IMR-90 (cell line): ENCODE data around the gene CDK6. TPM values are rescaled to one million over a fixed set of nuclear protein-coding genes. Genes with fewer than 3 reads are reported as not detected.
A peak's percentile ranks its signal among the peaks of the same experiment; 100 is the strongest.

ENCODE experiments used
- ATAC-seq: fragments of 200-7000 bp; cut with Tn5 transposase; 2 replicates; pipeline ENCODE4 v1.9.1; 2020; ENCODE audit warnings: low read depth, mild to moderate bottlenecking, moderate library complexity
- BruUV-seq: library from RNA; stranded (reverse); fragments of 400-500 nt; replicated peaks from 2 replicates; lab custom pipeline; 2021; lab: Mats Ljungman, UMichigan
- CTCF ChIA-PET: fragments of 300-600 bp; formaldehyde crosslinking; extraction: SDS; loops from one replicate; lab custom pipeline; 2021; ENCODE audit warnings: antibody characterized with exemption; lab: Yijun Ruan, JAX
- POLR2A ChIA-PET: fragments of 300-600 bp; sonication (Branson Sonifier 250); formaldehyde crosslinking; loops from one replicate; lab custom pipeline; 2022; ENCODE audit warnings: antibody characterized with exemption; ENCODE audit not compliant: unreplicated experiment; lab: Charles Lee
- DNase-seq: peaks from one replicate; pipeline ENCODE4 v3.0.0; 2013
- H2AFZ ChIP-seq: replicated peaks from 2 replicates; pipeline ENCODE3; 2013; ENCODE audit warnings: low read length, mild to moderate bottlenecking; ENCODE audit not compliant: poor library complexity
- H2AK5ac ChIP-seq: 2 replicates; pipeline ENCODE4 v1.6.1; 2013; ENCODE audit warnings: low read depth, low read length, inconsistent platforms
- H2AK9ac ChIP-seq: replicated peaks from 2 replicates; pipeline ENCODE3; 2013; ENCODE audit warnings: mild to moderate bottlenecking, low read depth, low read length, moderate library complexity; ENCODE audit not compliant: poor library complexity
- H2BK120ac ChIP-seq: 2 replicates; pipeline ENCODE4 v1.6.1; 2013; ENCODE audit warnings: low read depth, low read length, inconsistent platforms
- H2BK15ac ChIP-seq: 3 replicates; pipeline ENCODE4 v1.6.1; 2013; ENCODE audit warnings: low read depth, low read length, inconsistent platforms
- H2BK20ac ChIP-seq: 2 replicates; pipeline ENCODE4 v1.6.1; 2013; ENCODE audit warnings: low read depth, mild to moderate bottlenecking, inconsistent platforms, low read length, moderate library complexity
- H2BK5ac ChIP-seq: 2 replicates; pipeline ENCODE4 v1.6.1; 2013; ENCODE audit warnings: mild to moderate bottlenecking, low read depth, low read length, inconsistent platforms; ENCODE audit not compliant: poor library complexity, severe bottlenecking
- H3K14ac ChIP-seq: replicated peaks from 2 replicates; pipeline ENCODE4 v1.6.1; 2013; ENCODE audit warnings: low read depth, low read length, inconsistent platforms
- H3K18ac ChIP-seq: 2 replicates; pipeline ENCODE4 v1.6.1; 2013; ENCODE audit warnings: low read depth, low read length, control low read depth
- H3K23ac ChIP-seq: 2 replicates; pipeline ENCODE4 v1.6.1; 2013; ENCODE audit warnings: low read depth, low read length, inconsistent platforms
- H3K27ac ChIP-seq: 2 replicates; pipeline ENCODE4 v1.5.1; 2013; ENCODE audit warnings: mild to moderate bottlenecking, control low read depth, low read length; ENCODE audit not compliant: insufficient read depth
- H3K27me3 ChIP-seq: 2 replicates; pipeline ENCODE4 v1.6.1; 2013; ENCODE audit warnings: low read length; ENCODE audit not compliant: control insufficient read depth, insufficient read depth
- H3K36me3 ChIP-seq: 2 replicates; pipeline ENCODE4 v1.6.1; 2013; ENCODE audit warnings: low read length, mixed read lengths; ENCODE audit not compliant: control insufficient read depth, insufficient read depth
- H3K4ac ChIP-seq: 2 replicates; pipeline ENCODE4 v1.6.1; 2013; ENCODE audit warnings: low read depth, low read length, inconsistent platforms
- H3K4me1 ChIP-seq: 2 replicates; pipeline ENCODE4 v1.6.1; 2013; ENCODE audit warnings: low read length, mixed read lengths; ENCODE audit not compliant: control insufficient read depth, insufficient read depth
- H3K4me2 ChIP-seq: 2 replicates; pipeline ENCODE4 v1.6.1; 2013; ENCODE audit warnings: low read depth, mild to moderate bottlenecking, control low read depth, low read length, moderate library complexity
- H3K4me3 ChIP-seq: 2 replicates; pipeline ENCODE4 v1.5.1; 2013; ENCODE audit warnings: low read depth, mild to moderate bottlenecking, control low read depth, low read length, moderate library complexity; ENCODE audit not compliant: insufficient read depth
- H3K56ac ChIP-seq: 2 replicates; pipeline ENCODE4 v1.6.1; 2013; ENCODE audit warnings: low read length, inconsistent platforms; ENCODE audit not compliant: insufficient read depth; ENCODE audit errors: extremely low read depth
- H3K79me1 ChIP-seq, 2 experiments: 2 replicates each; pipeline ENCODE4 v1.6.1; 2013; ENCODE audit warnings: low read length in 2 of 2, inconsistent platforms in 1 of 2, low read depth in 1 of 2
- H3K9ac ChIP-seq: 2 replicates; pipeline ENCODE4 v1.6.1; 2013; ENCODE audit warnings: low read depth, low read length, control low read depth
- H3K9me1 ChIP-seq: 2 replicates; pipeline ENCODE4 v1.6.1; 2013; ENCODE audit warnings: low read length, inconsistent platforms; ENCODE audit not compliant: insufficient read depth
- H3K9me3 ChIP-seq: 2 replicates; pipeline ENCODE4 v1.6.1; 2013; ENCODE audit warnings: low read length; ENCODE audit not compliant: control insufficient read depth, insufficient read depth
- H4K20me1 ChIP-seq: 2 replicates; pipeline ENCODE4 v1.6.1; 2013; ENCODE audit warnings: low read length, inconsistent platforms; ENCODE audit not compliant: insufficient read depth
- H4K5ac ChIP-seq: 2 replicates; pipeline ENCODE4 v1.6.1; 2013; ENCODE audit warnings: mild to moderate bottlenecking, low read depth, low read length, control low read depth
- H4K8ac ChIP-seq, 2 experiments: 2 replicates each; pipeline ENCODE4 v1.6.1; 2013; ENCODE audit warnings: low read depth in 2 of 2, low read length in 2 of 2, control low read depth in 1 of 2, inconsistent platforms in 1 of 2
- H4K91ac ChIP-seq: 2 replicates; pipeline ENCODE4 v1.6.1; 2013; ENCODE audit warnings: low read depth, low read length, inconsistent platforms; ENCODE audit not compliant: insufficient read depth
- BHLHE40 ChIP-seq: fragments of 150-350 bp; IDR thresholded peaks from 2 replicates; pipeline ENCODE4 v1.6.1; 2016; ENCODE audit warnings: mild to moderate bottlenecking, low read depth, low read length
- CEBPB ChIP-seq: IDR thresholded peaks from 2 replicates; pipeline ENCODE4 v1.6.1; 2012; ENCODE audit warnings: low read depth, low read length, improper control_type of control experiment
- CHD1 ChIP-seq: IDR thresholded peaks from 2 replicates; pipeline ENCODE4 v1.6.1; 2012; ENCODE audit warnings: low read depth, low read length, improper control_type of control experiment
- POLR2A ChIP-seq: IDR thresholded peaks from 2 replicates; pipeline ENCODE4 v1.6.1; 2012; ENCODE audit warnings: mild to moderate bottlenecking, low read depth, low read length
- RCOR1 ChIP-seq: IDR thresholded peaks from 2 replicates; pipeline ENCODE4 v1.6.1; 2012; ENCODE audit warnings: mild to moderate bottlenecking, low read length, improper control_type of control experiment; ENCODE audit not compliant: insufficient replicate concordance
- SMC3 ChIP-seq: fragments of 150-350 bp; IDR thresholded peaks from 2 replicates; pipeline ENCODE4 v1.6.1; 2016; ENCODE audit warnings: low read depth, mild to moderate bottlenecking, antibody characterized with exemption, low read length, moderate library complexity
- WGBS, 2 experiments: methylation state at CpG; one replicate each; pipeline versions ENCODE4 v1.1.5 to v1.1.7; 2013; ENCODE audit warnings: missing lambda C conversion rate in 2 of 2; ENCODE audit not compliant: insufficient read length in 1 of 2; ENCODE audit errors: extremely low coverage in 2 of 2; 5-methylcytosine and 5-hydroxymethylcytosine counted together
- dilution Hi-C: fragments of 300-500 bp; cut with HindIII; formaldehyde crosslinking; loops from one replicate; pipeline ENCODE4 v1.14.3; 2018; ENCODE audit warnings: low sequenced_read_pairs; ENCODE audit not compliant: unreplicated experiment
- in situ Hi-C: fragments of 300-500 bp; cut with MboI; formaldehyde crosslinking; loops from 3 replicates; pipeline ENCODE4 v1.14.3; 2019; ENCODE audit warnings: low sequenced_read_pairs, inconsistent platforms, mixed read lengths
- intact Hi-C: fragments of 100-400 bp; cut with micrococcal nuclease; formaldehyde crosslinking; loops from 2 replicates; pipeline ENCODE4 v1.10.0; 2022
- polyA plus RNA-seq, 3 experiments: library from polyadenylated mRNA; depleted of rRNA; stranded (reverse); fragments of >200 nt; gene quantifications; 2 replicates each; pipeline ENCODE4 v1.2.3, GENCODE V29; 2012; ENCODE audit warnings: low replicate concordance in 1 of 3
- total RNA-seq: library from RNA; depleted of rRNA; stranded (reverse); fragments of >200 nt; gene quantifications from 2 replicates; pipeline ENCODE4 v1.2.3, GENCODE V29; 2012
- TF ChIP-seq, protein P1 (sequence below): fragments of 150-350 bp; IDR thresholded peaks from 2 replicates; pipeline ENCODE4 v1.6.1; 2017; ENCODE audit warnings: mild to moderate bottlenecking, antibody characterized with exemption, low read length, low read depth

Gene CDK6
- total and polyA plus RNA-seq, 2 of the 4 experiments (the other 2 are of a cell fraction) = 21.5 to 195 TPM

DNA sequence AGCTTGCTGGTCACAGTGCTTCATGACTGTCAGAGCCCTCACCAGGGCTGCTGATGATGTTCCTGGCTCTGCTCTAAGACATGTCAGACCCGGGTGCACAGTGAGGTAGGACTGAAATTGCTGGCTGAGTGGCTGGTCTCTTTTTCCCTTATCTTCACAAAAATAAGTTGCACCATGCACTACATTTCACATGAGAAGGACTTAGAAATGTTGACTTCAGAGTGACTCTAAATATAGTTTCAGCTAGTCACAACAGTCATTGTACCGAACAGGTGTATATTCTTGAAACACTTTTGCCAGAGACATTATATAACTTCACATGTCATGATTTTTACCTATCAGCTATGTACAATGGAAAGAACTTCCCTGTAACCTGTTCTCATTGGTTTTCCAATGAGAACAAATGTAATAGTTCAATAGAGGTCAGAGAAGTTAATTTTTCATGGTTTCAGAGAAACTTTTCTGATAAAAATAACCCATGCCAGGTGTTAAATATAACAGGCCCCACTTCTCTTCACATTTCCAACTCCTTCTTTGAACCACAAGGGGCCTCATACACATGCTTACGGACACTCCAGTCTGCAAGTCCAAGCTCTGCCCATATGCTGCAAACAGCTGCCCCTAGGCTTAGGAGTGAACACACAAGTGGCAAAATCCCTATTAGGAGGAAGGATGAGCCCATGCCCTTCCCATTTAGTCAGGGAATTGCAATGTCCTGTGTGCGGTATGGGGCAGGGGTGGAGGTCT is 115.6 kb downstream of the CDK6 start:
- peaks cover 33% of the 10 kb centered on the region for H3K36me3 ChIP-seq
- POLR2A ChIA-PET = no interaction called here

More for the DNA sequence above, 115.6 kb downstream of the CDK6 start:
- no peak for DNase-seq
- dilution Hi-C loops (no loop called here), in situ Hi-C loops (no loop called here), intact Hi-C loops (no loop called here)
- Histone ChIP-seq H4K5ac (no peak overlapping the region), H2BK5ac (no peak overlapping the region), H3K4me2 (no peak overlapping the region), H2BK15ac (no peak overlapping the region), H3K18ac (no peak overlapping the region), H4K20me1 (peaks cover 26% of the 10 kb centered on the region; the same call in 1 of the 2 replicates), H3K9me3 (no peaks in the 10 kb centered on the region), H2AFZ (no peak overlapping the region), H3K9ac (no peak overlapping the region), H2AK5ac (peak overlapping the region; percentile 35; the same call in 1 of the 2 replicates), H3K14ac (no peak overlapping the region), H3K27me3 (no peaks in the 10 kb centered on the region), H3K56ac (no peak overlapping the region), H3K4ac (no peak overlapping the region), H3K27ac (no peak overlapping the region), H3K23ac (no peak overlapping the region), H3K79me1 (peaks cover 57 to 79% of the 10 kb centered on the region in 2 experiments), H3K9me1 (peaks cover 24% of the 10 kb centered on the region), H4K91ac (no peak overlapping the region), H3K4me3 (no peak overlapping the region), H4K8ac (no peak overlapping the region), H2AK9ac (no peak overlapping the region), H3K4me1 (peaks cover 9% of the 10 kb centered on the region), H2BK120ac (no peak overlapping the region), H2BK20ac (no peak overlapping the region)
- no peak for ATAC-seq
- TF ChIP-seq SMC3 = no peak
- TF ChIP-seq POLR2A = no peak
- TF ChIP-seq, protein P1, sequence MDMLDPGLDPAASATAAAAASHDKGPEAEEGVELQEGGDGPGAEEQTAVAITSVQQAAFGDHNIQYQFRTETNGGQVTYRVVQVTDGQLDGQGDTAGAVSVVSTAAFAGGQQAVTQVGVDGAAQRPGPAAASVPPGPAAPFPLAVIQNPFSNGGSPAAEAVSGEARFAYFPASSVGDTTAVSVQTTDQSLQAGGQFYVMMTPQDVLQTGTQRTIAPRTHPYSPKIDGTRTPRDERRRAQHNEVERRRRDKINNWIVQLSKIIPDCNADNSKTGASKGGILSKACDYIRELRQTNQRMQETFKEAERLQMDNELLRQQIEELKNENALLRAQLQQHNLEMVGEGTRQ = no peak
- no peak for TF ChIP-seq CHD1
- no peak for TF ChIP-seq BHLHE40
- TF ChIP-seq CEBPB = no peak
- TF ChIP-seq RCOR1 = no peak
- CTCF ChIA-PET = interaction anchor here (0.8 kb wide), 1 partner anchor 373 kb away, joined by 3 read pairs; no protein-coding TSS in a partner anchor
- no TSS peak for BruUV-seq
- WGBS, 2 experiments = no CpG with 5 or more reads among the region's 4 CpGs
